NCI-H460 (cell line): ENCODE measurements around the gene PCDH1. TPM values are rescaled to one million over a fixed set of nuclear protein-coding genes. Genes with fewer than 3 reads are reported as not detected.

Source experiments
- DNase-seq: peaks from one replicate; pipeline ENCODE4 v3.0.0-alpha.2; 2016; ENCODE audit warnings: low read depth; ENCODE audit errors: extremely low read depth
- total RNA-seq: library from RNA; depleted of rRNA; stranded (reverse); fragments of >200 nt; shearing (Covaris generic); gene quantifications from 2 replicates; pipeline ENCODE4 v1.2.3, GENCODE V29; 2014; rRNA removed

The PCDH1 gene
- total RNA-seq, 1 experiment from 2014 or later, result 3.3 TPM

- peak; percentile 51 for DNase-seq
These were observed 63.9 kb downstream of the PCDH1 start for GRCh38 chr5:141814064-141814964.

- no peak for DNase-seq
These were observed 65.7 kb downstream of the PCDH1 start for GRCh38 chr5:141812512-141812911.

GRCh38 chr5:141811287-141812155 is 66.7 kb downstream of the PCDH1 start:
- no peak for DNase-seq

GRCh38 chr5:141810702-141811101 is 67.5 kb downstream of the PCDH1 start:
- DNase-seq, result no peak

- no peak for DNase-seq
These were observed 68.7 kb downstream of the PCDH1 start for GRCh38 chr5:141809380-141810096.

GRCh38 chr5:141808857-141809256 is 69.4 kb downstream of the PCDH1 start:
- no peak for DNase-seq

GRCh38 chr5:141807732-141808131 is 70.5 kb downstream of the PCDH1 start:
- no peak for DNase-seq

- no peak for DNase-seq
These were observed 70.9 kb downstream of the PCDH1 start for GRCh38 chr5:141807329-141807728.

GRCh38 chr5:141806626-141807025 is 71.6 kb downstream of the PCDH1 start:
- DNase-seq, result no peak

GRCh38 chr5:141805874-141806595 is 72.2 kb downstream of the PCDH1 start:
- no peak for DNase-seq

- DNase-seq, result no peak
These were observed 73.7 kb downstream of the PCDH1 start for GRCh38 chr5:141804475-141804874.

Other genes starting within 250 kb of the PCDH1 start
- 47.7 and 54.5 TPM in 2 replicates for gene HDAC3, start 241.6 kb downstream of the PCDH1 start, total RNA-seq
- gene RELL2, start 241.4 kb downstream of the PCDH1 start, total RNA-seq, result 1.5 and 2.1 TPM in 2 replicates
- gene FCHSD1, start 227.0 kb downstream of the PCDH1 start, total RNA-seq, result 12.3 and 15.9 TPM in 2 replicates
- gene ARAP3, start 196.2 kb downstream of the PCDH1 start, total RNA-seq, result 2.9 and 3.7 TPM in 2 replicates
- gene DELE1, start 45.5 kb upstream of the PCDH1 start, total RNA-seq, result 78.5 and 79.5 TPM in 2 replicates
- gene PCDH12, start 79.8 kb upstream of the PCDH1 start, total RNA-seq, result 0.05 and 0.09 TPM in 2 replicates
- 68.6 and 70.7 TPM in 2 replicates for gene RNF14, start 90.7 kb upstream of the PCDH1 start, total RNA-seq
- gene GNPDA1, start 134.6 kb upstream of the PCDH1 start, total RNA-seq, result 62.0 and 62.1 TPM in 2 replicates
- gene NDFIP1, start 230.4 kb upstream of the PCDH1 start, total RNA-seq, result 67.8 and 74.8 TPM in 2 replicates